SK-N-MC (cell line): Measurements from ENCODE around the gene SUN2.

Experiments
- EZH2 ChIP-seq: fragments of 200-600 bp; sonication (generic); IDR thresholded peaks from one replicate; pipeline ENCODE4 v1.6.1; 2017; ENCODE audit warnings: antibody characterized with exemption
- FOXP2 ChIP-seq: optimal IDR thresholded peaks from 2 replicates; pipeline ENCODE3; 2011; ENCODE audit warnings: mild to moderate bottlenecking, moderate library complexity; ENCODE audit not compliant: insufficient read depth; ENCODE audit errors: extremely low read length, control extremely low read depth
- POLR2AphosphoS5 ChIP-seq: IDR thresholded peaks from 2 replicates; pipeline ENCODE4 v1.6.1; 2012; ENCODE audit warnings: mild to moderate bottlenecking, low read depth, low read length, borderline replicate concordance

DNA sequence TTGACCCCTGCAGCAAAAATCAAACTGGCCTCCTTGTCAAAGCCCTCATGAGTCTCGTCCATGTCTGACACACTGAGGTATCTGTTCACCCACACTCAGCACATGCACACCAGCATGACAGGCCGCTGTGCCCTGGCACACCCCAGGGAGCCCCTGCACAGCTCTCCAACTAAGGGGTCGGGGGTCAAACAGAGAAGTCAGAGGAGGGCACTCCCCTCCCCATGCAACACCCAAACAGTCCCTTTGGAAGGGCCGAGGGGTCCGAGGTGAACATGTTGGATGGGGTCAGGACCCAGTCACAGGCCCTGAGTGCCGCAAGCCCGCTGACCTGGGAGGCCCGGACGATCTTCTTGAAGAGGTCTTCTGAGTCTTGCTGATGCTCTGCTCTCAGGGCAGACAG lies 14.6 kb downstream of the SUN2 start:
- TF ChIP-seq POLR2AphosphoS5, result no peak
- TF ChIP-seq EZH2, result no peak
- TF ChIP-seq FOXP2, result no peak
